IMR-90 (cell line): ENCODE results near the gene KIF6. TPM values are rescaled to one million over a fixed set of nuclear protein-coding genes. Genes with fewer than 3 reads are reported as not detected.

Experiments
- ATAC-seq: fragments of 200-7000 bp; cut with Tn5 transposase; 2 replicates; pipeline ENCODE4 v1.9.1; 2020; ENCODE audit warnings: low read depth, mild to moderate bottlenecking, moderate library complexity
- BruUV-seq: library from RNA; stranded (reverse); fragments of 400-500 nt; replicated peaks from 2 replicates; lab custom pipeline; 2021; lab: Mats Ljungman, UMichigan
- CTCF ChIA-PET: fragments of 300-600 bp; formaldehyde crosslinking; extraction: SDS; loops from one replicate; lab custom pipeline; 2021; ENCODE audit warnings: antibody characterized with exemption; lab: Yijun Ruan, JAX
- POLR2A ChIA-PET: fragments of 300-600 bp; sonication (Branson Sonifier 250); formaldehyde crosslinking; loops from one replicate; lab custom pipeline; 2022; ENCODE audit warnings: antibody characterized with exemption; ENCODE audit not compliant: unreplicated experiment; lab: Charles Lee
- DNase-seq: peaks from one replicate; pipeline ENCODE4 v3.0.0; 2013
- H2AFZ ChIP-seq: replicated peaks from 2 replicates; pipeline ENCODE3; 2013; ENCODE audit warnings: low read length, mild to moderate bottlenecking; ENCODE audit not compliant: poor library complexity
- H2AK5ac ChIP-seq: 2 replicates; pipeline ENCODE4 v1.6.1; 2013; ENCODE audit warnings: low read depth, low read length, inconsistent platforms
- H2AK9ac ChIP-seq: replicated peaks from 2 replicates; pipeline ENCODE3; 2013; ENCODE audit warnings: mild to moderate bottlenecking, low read depth, low read length, moderate library complexity; ENCODE audit not compliant: poor library complexity
- H2BK120ac ChIP-seq: 2 replicates; pipeline ENCODE4 v1.6.1; 2013; ENCODE audit warnings: low read depth, low read length, inconsistent platforms
- H2BK15ac ChIP-seq: 3 replicates; pipeline ENCODE4 v1.6.1; 2013; ENCODE audit warnings: low read depth, low read length, inconsistent platforms
- H2BK20ac ChIP-seq: 2 replicates; pipeline ENCODE4 v1.6.1; 2013; ENCODE audit warnings: low read depth, mild to moderate bottlenecking, inconsistent platforms, low read length, moderate library complexity
- H2BK5ac ChIP-seq: 2 replicates; pipeline ENCODE4 v1.6.1; 2013; ENCODE audit warnings: mild to moderate bottlenecking, low read depth, low read length, inconsistent platforms; ENCODE audit not compliant: poor library complexity, severe bottlenecking
- H3K14ac ChIP-seq: replicated peaks from 2 replicates; pipeline ENCODE4 v1.6.1; 2013; ENCODE audit warnings: low read depth, low read length, inconsistent platforms
- H3K18ac ChIP-seq: 2 replicates; pipeline ENCODE4 v1.6.1; 2013; ENCODE audit warnings: low read depth, low read length, control low read depth
- H3K23ac ChIP-seq: 2 replicates; pipeline ENCODE4 v1.6.1; 2013; ENCODE audit warnings: low read depth, low read length, inconsistent platforms
- H3K27ac ChIP-seq: 2 replicates; pipeline ENCODE4 v1.5.1; 2013; ENCODE audit warnings: mild to moderate bottlenecking, control low read depth, low read length; ENCODE audit not compliant: insufficient read depth
- H3K27me3 ChIP-seq: 2 replicates; pipeline ENCODE4 v1.6.1; 2013; ENCODE audit warnings: low read length; ENCODE audit not compliant: control insufficient read depth, insufficient read depth
- H3K36me3 ChIP-seq: 2 replicates; pipeline ENCODE4 v1.6.1; 2013; ENCODE audit warnings: low read length, mixed read lengths; ENCODE audit not compliant: control insufficient read depth, insufficient read depth
- H3K4ac ChIP-seq: 2 replicates; pipeline ENCODE4 v1.6.1; 2013; ENCODE audit warnings: low read depth, low read length, inconsistent platforms
- H3K4me1 ChIP-seq: 2 replicates; pipeline ENCODE4 v1.6.1; 2013; ENCODE audit warnings: low read length, mixed read lengths; ENCODE audit not compliant: control insufficient read depth, insufficient read depth
- H3K4me2 ChIP-seq: 2 replicates; pipeline ENCODE4 v1.6.1; 2013; ENCODE audit warnings: low read depth, mild to moderate bottlenecking, control low read depth, low read length, moderate library complexity
- H3K4me3 ChIP-seq: 2 replicates; pipeline ENCODE4 v1.5.1; 2013; ENCODE audit warnings: low read depth, mild to moderate bottlenecking, control low read depth, low read length, moderate library complexity; ENCODE audit not compliant: insufficient read depth
- H3K56ac ChIP-seq: 2 replicates; pipeline ENCODE4 v1.6.1; 2013; ENCODE audit warnings: low read length, inconsistent platforms; ENCODE audit not compliant: insufficient read depth; ENCODE audit errors: extremely low read depth
- H3K79me1 ChIP-seq, 2 experiments: 2 replicates each; pipeline ENCODE4 v1.6.1; 2013; ENCODE audit warnings: low read length in 2 of 2, inconsistent platforms in 1 of 2, low read depth in 1 of 2
- H3K9ac ChIP-seq: 2 replicates; pipeline ENCODE4 v1.6.1; 2013; ENCODE audit warnings: low read depth, low read length, control low read depth
- H3K9me1 ChIP-seq: 2 replicates; pipeline ENCODE4 v1.6.1; 2013; ENCODE audit warnings: low read length, inconsistent platforms; ENCODE audit not compliant: insufficient read depth
- H3K9me3 ChIP-seq: 2 replicates; pipeline ENCODE4 v1.6.1; 2013; ENCODE audit warnings: low read length; ENCODE audit not compliant: control insufficient read depth, insufficient read depth
- H4K20me1 ChIP-seq: 2 replicates; pipeline ENCODE4 v1.6.1; 2013; ENCODE audit warnings: low read length, inconsistent platforms; ENCODE audit not compliant: insufficient read depth
- H4K5ac ChIP-seq: 2 replicates; pipeline ENCODE4 v1.6.1; 2013; ENCODE audit warnings: mild to moderate bottlenecking, low read depth, low read length, control low read depth
- H4K8ac ChIP-seq, 2 experiments: 2 replicates each; pipeline ENCODE4 v1.6.1; 2013; ENCODE audit warnings: low read depth in 2 of 2, low read length in 2 of 2, control low read depth in 1 of 2, inconsistent platforms in 1 of 2
- H4K91ac ChIP-seq: 2 replicates; pipeline ENCODE4 v1.6.1; 2013; ENCODE audit warnings: low read depth, low read length, inconsistent platforms; ENCODE audit not compliant: insufficient read depth
- BHLHE40 ChIP-seq: fragments of 150-350 bp; IDR thresholded peaks from 2 replicates; pipeline ENCODE4 v1.6.1; 2016; ENCODE audit warnings: mild to moderate bottlenecking, low read depth, low read length
- MAZ ChIP-seq: IDR thresholded peaks from 2 replicates; pipeline ENCODE4 v1.6.1; 2012; ENCODE audit warnings: low read depth, mild to moderate bottlenecking, low read length, improper control_type of control experiment, moderate library complexity, borderline replicate concordance
- WGBS, 2 experiments: methylation state at CpG; one replicate each; pipeline versions ENCODE4 v1.1.5 to v1.1.7; 2013; ENCODE audit warnings: missing lambda C conversion rate in 2 of 2; ENCODE audit not compliant: insufficient read length in 1 of 2; ENCODE audit errors: extremely low coverage in 2 of 2; 5-methylcytosine and 5-hydroxymethylcytosine counted together
- dilution Hi-C: fragments of 300-500 bp; cut with HindIII; formaldehyde crosslinking; loops from one replicate; pipeline ENCODE4 v1.14.3; 2018; ENCODE audit warnings: low sequenced_read_pairs; ENCODE audit not compliant: unreplicated experiment
- in situ Hi-C: fragments of 300-500 bp; cut with MboI; formaldehyde crosslinking; loops from 3 replicates; pipeline ENCODE4 v1.14.3; 2019; ENCODE audit warnings: low sequenced_read_pairs, inconsistent platforms, mixed read lengths
- intact Hi-C: fragments of 100-400 bp; cut with micrococcal nuclease; formaldehyde crosslinking; loops from 2 replicates; pipeline ENCODE4 v1.10.0; 2022
- polyA plus RNA-seq, 3 experiments: library from polyadenylated mRNA; depleted of rRNA; stranded (reverse); fragments of >200 nt; gene quantifications; 2 replicates each; pipeline ENCODE4 v1.2.3, GENCODE V29; 2012; ENCODE audit warnings: low replicate concordance in 1 of 3
- total RNA-seq: library from RNA; depleted of rRNA; stranded (reverse); fragments of >200 nt; gene quantifications from 2 replicates; pipeline ENCODE4 v1.2.3, GENCODE V29; 2012

KIF6 gene
- total and polyA plus RNA-seq, 2 of the 4 experiments (the other 2 are of a cell fraction): under 0.01 to 0.10 TPM

DNA sequence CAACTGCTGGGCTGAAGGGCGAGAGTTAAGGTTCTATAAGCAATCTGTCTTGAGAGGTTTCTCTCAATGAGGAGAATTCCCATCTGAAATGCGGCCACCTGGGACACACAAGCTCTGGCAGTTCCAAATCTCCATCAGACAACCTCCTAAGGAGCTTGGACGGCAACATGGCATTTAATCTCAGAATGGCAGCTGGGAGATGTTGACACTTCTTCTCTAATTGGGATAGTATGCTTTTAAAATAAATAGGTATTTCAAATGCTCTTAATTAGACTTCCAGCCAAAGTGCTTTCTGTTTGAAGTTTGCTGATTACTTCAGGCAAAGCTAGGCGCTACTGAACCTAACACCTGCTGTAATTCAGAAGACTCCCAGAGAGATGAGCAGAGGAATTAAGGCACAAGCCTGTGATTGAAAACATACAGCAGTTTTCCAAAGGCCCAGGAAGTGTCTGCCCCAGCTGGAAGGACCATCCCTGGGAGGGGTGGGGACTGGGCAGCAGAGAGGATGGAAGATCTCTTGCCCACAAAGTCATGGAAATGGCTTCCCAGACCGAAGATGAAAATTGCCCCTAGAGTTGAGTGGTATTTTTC is 343.6 kb downstream of the KIF6 start:
- Histone ChIP-seq H3K4me2 (no peak overlapping the region), H2AK9ac (no peak overlapping the region), H2AFZ (no peak overlapping the region), H3K9ac (no peak overlapping the region), H3K56ac (no peak overlapping the region), H4K5ac (no peak overlapping the region), H3K9me3 (no peaks in the 10 kb centered on the region), H3K9me1 (no peaks in the 10 kb centered on the region), H3K23ac (no peak overlapping the region), H3K79me1 (no peaks in the 10 kb centered on the region), H3K27ac (no peak overlapping the region), H3K27me3 (no peaks in the 10 kb centered on the region), H3K4ac (no peak overlapping the region), H2BK120ac (no peak overlapping the region), H2AK5ac (no peak overlapping the region), H4K20me1 (no peaks in the 10 kb centered on the region), H3K4me3 (no peak overlapping the region), H2BK20ac (no peak overlapping the region), H4K8ac (no peak overlapping the region), H4K91ac (no peak overlapping the region), H2BK15ac (no peak overlapping the region), H3K14ac (no peak overlapping the region), H3K4me1 (no peaks in the 10 kb centered on the region), H3K36me3 (no peaks in the 10 kb centered on the region), H2BK5ac (no peak overlapping the region), H3K18ac (no peak overlapping the region)
- in situ Hi-C loops (no loop called here), dilution Hi-C loops (no loop called here), intact Hi-C loops (no loop called here)
- no peak for TF ChIP-seq MAZ
- no peak for TF ChIP-seq BHLHE40
- DNase-seq (no peak), ATAC-seq (no peak)
- ChIA-PET POLR2A (no interaction called here), CTCF (no interaction called here)
- BruUV-seq: no TSS peak
- WGBS, 2 experiments: no CpG with 5 or more reads among the region's 5 CpGs
